Germinal center (tissue), 1 donor: Measurements from ENCODE around the gene RPL32.
A peak's percentile ranks its signal among the peaks of the same experiment; 100 is the strongest.
"Not testable (repeated sequence)": the region's sequence is repeated elsewhere in the genome, so short reads cannot be mapped to it uniquely, and the experiment has no call there.

ENCODE experiments used
- DNase-seq: peaks from one replicate; pipeline ENCODE4 v3.0.0; 2012; ENCODE audit warnings: mixed read lengths, low spot score

RPL32 gene

DNA sequence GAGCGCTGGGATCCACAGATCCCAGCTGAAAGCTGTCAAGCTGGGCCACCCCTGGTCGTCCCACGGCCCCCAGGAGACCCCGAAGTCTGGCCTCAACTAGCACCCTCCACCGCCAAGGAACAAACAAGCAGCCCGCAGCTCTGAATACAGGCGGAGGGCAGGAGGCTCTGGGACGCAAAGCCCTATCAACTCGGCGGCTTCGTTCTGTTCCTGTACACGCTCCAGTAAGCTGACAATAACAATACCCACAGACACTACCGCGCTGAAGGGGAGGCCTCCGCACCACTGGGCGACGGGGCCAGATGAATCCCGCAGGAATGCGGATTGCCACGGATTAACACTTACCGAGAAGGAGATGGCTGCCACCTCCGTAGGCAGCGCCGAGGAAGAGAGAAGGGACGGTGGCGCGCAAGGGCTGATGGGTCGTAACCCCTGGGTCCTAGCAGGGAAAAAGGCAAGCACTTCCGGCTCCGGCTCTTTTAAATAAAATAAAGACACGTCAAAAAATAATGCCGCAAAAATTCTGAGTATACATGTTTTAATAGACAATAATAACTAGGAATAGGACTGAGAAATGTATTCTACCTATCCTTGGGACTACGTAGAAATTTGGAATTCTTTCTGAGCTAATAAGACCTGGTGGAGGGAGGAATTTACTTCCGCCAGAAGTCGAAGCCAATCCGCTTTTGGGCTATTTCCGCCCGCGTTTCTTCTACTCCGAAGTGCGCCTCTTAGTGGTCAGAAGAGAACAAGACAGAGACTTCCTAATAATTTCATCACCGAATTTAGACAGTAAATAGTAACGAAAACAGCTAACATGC is at the start of gene RPL32:
RPL32 (minus strand) TSS at position 417 of the 821 bp plus-strand sequence. CDS start 1,328 bp downstream, outside the sequence.
- peak; percentile 89 for DNase-seq

GRCh38 chr3:12890610-12891390 is 49.4 kb upstream of the RPL32 start:
- DNase-seq: no peak

- DNase-seq: no peak
These were observed 45.4 kb upstream of the RPL32 start for GRCh38 chr3:12886736-12887135.

- DNase-seq: peak; percentile 65
These were observed 44.8 kb upstream of the RPL32 start for GRCh38 chr3:12886106-12886679.

DNA sequence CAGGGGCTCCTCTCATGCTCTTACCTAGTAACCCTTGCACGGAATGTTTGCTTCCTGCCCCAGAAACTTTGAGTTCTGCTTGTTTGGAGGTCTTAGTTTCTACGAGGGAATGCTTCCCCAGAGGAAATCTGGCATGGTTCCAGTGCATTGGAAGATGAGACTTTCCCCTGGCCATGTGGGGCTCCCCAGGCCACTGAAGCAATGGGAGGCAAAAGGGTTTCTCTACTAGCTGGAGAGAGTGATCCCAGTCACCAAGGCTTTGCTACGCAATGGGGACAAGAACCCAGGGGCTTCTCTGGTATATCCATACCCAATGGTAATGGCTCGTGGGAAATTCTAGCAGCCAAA is 44.2 kb upstream of the RPL32 start:
- DNase-seq: no peak

- peak; percentile 75 for DNase-seq
These were observed 43.6 kb upstream of the RPL32 start for GRCh38 chr3:12884790-12885582.

GRCh38 chr3:12884186-12884680 is 42.9 kb upstream of the RPL32 start:
- DNase-seq: no peak

- no peak for DNase-seq
These were observed 41.3 kb upstream of the RPL32 start for GRCh38 chr3:12882336-12883310.

DNA sequence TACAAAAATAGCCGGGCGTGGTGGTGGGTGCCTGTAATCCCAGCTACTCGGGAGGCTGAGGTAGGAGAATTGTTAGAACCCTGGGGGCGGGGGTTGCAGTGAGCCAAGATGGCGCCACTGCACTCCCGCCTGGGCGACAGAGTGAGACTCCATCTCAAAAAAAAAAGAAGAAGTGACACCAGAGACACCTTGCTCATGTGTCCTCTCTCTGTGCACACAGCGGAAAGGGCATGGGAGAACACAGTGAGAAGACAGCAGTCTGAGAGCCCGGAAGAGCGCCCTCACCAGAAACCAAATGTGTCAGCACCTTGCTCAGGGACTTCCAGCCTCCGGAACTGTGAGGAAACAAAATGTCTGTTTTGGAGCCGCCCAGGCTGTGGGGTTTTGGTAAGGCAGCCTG is 40.5 kb upstream of the RPL32 start:
- peak; percentile 54 for DNase-seq

DNA sequence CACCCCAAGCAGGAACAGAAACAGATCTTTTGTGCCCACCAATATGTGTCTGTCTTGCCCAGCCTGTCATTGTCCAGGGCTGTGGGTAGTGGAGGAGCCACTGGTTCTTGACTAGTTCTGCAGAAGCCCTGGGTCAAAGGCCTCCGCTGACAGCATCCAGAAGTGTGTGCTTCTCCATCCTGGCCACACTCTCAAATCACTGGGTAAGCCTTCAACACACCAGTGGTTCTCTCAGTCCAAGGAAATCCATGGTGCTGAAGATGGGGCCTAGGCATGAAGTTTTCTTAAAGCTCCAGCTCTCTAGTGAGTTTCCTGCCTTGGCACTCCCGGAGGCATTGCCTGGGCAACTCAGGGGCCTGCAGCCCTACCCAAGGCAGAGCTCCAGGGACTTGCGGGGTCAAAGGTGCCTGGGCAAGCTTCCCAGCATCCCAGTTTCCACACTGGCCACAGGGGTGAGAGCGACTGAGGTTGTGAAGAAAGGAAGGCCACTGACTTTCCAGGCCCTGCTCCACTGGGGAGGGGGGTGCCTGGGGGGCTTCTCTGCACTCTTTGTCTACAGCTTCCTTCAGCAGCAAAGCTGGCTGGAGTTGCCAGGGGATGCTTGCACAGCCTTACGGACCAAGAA is 37.9 kb upstream of the RPL32 start:
- no peak for DNase-seq

DNA sequence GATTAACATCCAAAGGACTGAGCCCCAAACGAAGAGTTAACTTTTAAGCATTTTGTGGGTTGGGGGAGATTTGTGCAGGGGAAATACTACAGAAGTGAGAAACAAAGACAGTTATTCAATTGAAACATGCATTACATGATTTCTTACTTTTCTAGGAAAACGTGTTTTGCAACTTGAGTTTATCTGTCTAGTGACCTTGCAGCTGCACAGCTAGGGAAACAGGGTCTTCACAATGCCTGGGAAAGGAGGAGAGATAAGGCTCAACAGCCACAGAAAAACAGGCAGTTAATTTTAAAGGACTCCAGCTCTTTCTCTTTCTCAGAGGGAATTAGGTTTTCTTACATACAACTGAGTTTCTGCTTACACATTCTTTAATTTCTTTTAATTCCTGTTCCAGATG is 37.4 kb upstream of the RPL32 start:
- DNase-seq: not testable (repeated sequence)

- DNase-seq: no peak
These were observed 36.8 kb upstream of the RPL32 start for GRCh38 chr3:12878141-12878574.

DNA sequence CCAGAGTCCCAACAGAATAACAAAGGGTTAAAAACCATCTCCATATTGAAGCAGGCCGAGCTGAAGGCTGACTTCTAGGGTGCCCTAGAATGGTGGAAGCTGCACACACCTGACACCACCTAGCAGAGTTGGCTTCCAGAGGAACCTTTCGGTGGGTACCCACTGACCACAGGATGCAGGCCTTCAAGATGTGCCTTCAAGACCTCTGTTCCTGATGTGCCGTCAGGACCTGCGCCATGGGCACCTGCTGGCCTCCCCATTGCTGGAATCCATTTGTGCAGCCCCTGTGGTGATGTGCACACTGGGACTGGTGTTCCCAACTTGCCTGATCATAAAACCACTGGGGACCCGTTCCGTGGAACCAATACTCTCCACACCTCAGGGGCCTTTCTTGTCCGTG is 35.7 kb upstream of the RPL32 start:
- no peak for DNase-seq

- peak; percentile 44 for DNase-seq
These were observed 34.8 kb upstream of the RPL32 start for GRCh38 chr3:12875857-12876836.

GRCh38 chr3:12871404-12871983 is 30.1 kb upstream of the RPL32 start:
- no peak for DNase-seq

DNA sequence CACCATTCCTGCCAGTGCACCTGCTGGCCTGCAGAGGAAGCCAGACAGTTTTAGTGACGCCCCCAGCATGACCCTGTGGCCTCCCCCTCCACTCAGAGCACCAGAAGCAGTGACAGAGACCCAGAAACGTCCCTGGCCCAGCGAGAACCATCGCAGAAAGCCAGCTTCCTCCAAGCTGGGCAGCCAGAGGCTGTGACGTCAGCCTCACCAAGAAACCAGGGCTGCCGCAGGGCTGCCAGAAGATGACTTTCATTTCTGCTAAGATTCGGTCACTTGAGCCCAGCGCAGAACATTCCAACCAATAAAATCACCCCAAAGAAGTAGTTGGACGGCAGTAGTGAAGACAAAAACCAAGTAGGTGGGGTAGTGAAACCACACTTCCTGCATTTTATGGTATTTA is 29.6 kb upstream of the RPL32 start:
- DNase-seq: peak; percentile 68

DNA sequence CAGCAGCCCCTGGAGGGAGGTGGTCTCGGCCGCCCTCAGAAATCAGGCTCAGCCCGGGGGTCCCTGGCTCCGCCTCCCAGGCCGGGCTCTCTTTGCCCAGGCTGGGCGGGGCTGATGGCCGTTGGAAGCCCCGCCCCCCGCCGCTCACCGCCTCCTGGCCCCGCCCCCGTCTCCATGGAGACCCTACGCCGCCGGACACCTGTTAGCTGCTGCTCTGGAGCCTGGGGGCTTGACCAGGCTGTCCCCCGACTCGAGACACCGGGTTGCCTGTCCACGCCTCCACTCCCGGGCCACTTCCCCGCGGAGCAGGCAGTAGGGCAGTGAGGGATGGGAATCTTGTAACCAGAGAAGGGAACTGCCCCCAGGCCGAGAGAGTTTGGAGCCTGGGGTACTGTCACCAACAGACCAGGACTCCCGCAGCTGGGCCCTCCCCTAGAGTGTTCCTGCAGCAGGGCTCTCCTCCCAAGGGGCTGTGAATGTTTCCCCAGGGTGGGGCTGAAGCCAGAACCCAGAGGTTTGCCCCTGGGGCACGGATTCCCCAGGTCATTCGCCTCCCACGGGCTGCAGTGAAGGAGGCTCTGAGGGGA is 27.8 kb upstream of the RPL32 start:
- peak; percentile 71 for DNase-seq
